Left ventricle myocardium inferior (tissue), 1 donor: ENCODE data around the gene SEZ6L. TPM values are rescaled to one million over a fixed set of nuclear protein-coding genes. Genes with fewer than 3 reads are reported as not detected.

ENCODE experiments used
- DNase-seq: peaks from one replicate; pipeline ENCODE4 v3.0.0-alpha.2; 2020
- H3K27ac ChIP-seq: fragments of 200-600 bp; replicated peaks from 2 replicates; pipeline ENCODE4 v1.8.0; 2021
- H3K27me3 ChIP-seq: fragments of 200-600 bp; 2 replicates; pipeline ENCODE4 v1.8.0; 2021; ENCODE audit warnings: low read depth
- H3K36me3 ChIP-seq: fragments of 200-600 bp; 2 replicates; pipeline ENCODE4 v1.8.0; 2021
- H3K4me1 ChIP-seq: fragments of 200-600 bp; 2 replicates; pipeline ENCODE4 v1.8.0; 2021
- H3K4me3 ChIP-seq: fragments of 200-600 bp; 2 replicates; pipeline ENCODE4 v1.8.0; 2021; ENCODE audit warnings: mild to moderate bottlenecking, moderate library complexity
- H3K9me3 ChIP-seq: fragments of 200-600 bp; replicated peaks from 2 replicates; pipeline ENCODE4 v1.8.0; 2021
- CTCF ChIP-seq: fragments of 200-600 bp; IDR thresholded peaks from 2 replicates; pipeline ENCODE4 v1.8.0; 2021; ENCODE audit warnings: antibody characterized with exemption, mild to moderate bottlenecking, borderline replicate concordance
- intact Hi-C: fragments of 100-400 bp; cut with micrococcal nuclease; formaldehyde crosslinking; loops from one replicate; pipeline ENCODE4 v1.11.0; 2022
- total RNA-seq: library from RNA; stranded (reverse); fragmentation: NEBNext Ultra II Directional; extraction: Animal tissue kit (Norgen Biotek cat#: 25700); gene quantifications from one replicate; pipeline ENCODE4 v1.2.1, GENCODE V29; 2021
- donor health status: DM: no; HTN: yes; CAD: no; lungs with severe emphysema.

Gene SEZ6L
- total RNA-seq, 1 donor from 2014 or later, result 0.16 TPM

- no peak for TF ChIP-seq CTCF
- Histone ChIP-seq H3K9me3 (peaks cover 9% of the 10 kb centered on the region), H3K4me1 (no peaks in the 10 kb centered on the region), H3K27me3 (peaks cover 91% of the 10 kb centered on the region), H3K4me3 (no peak overlapping the region), H3K27ac (no peak overlapping the region), H3K36me3 (no peaks in the 10 kb centered on the region)
- intact Hi-C loops, result no loop called here
- DNase-seq, result no peak
Observed at GRCh38 chr22:26342745-26343410, 173.6 kb downstream of the SEZ6L start.

GRCh38 chr22:26345496-26345895 lies 176.2 kb downstream of the SEZ6L start:
- Histone ChIP-seq H3K9me3 (peaks cover 12% of the 10 kb centered on the region), H3K27ac (no peak overlapping the region), H3K27me3 (peaks cover 69% of the 10 kb centered on the region), H3K4me1 (no peaks in the 10 kb centered on the region), H3K36me3 (no peaks in the 10 kb centered on the region), H3K4me3 (no peak overlapping the region)
- TF ChIP-seq CTCF, result no peak
- DNase-seq, result no peak
- intact Hi-C loops, result no loop called here

GRCh38 chr22:26348810-26349526 lies 179.7 kb downstream of the SEZ6L start:
- no peak overlapping the region for H3K4me3 ChIP-seq
- DNase-seq, result no peak
- no peaks in the 10 kb centered on the region for H3K36me3 ChIP-seq
- H3K4me1 ChIP-seq, result no peaks in the 10 kb centered on the region
- intact Hi-C loops, result no loop called here
- TF ChIP-seq CTCF, result no peak
- no peak overlapping the region for H3K27ac ChIP-seq
- H3K27me3 ChIP-seq, result peaks cover 57% of the 10 kb centered on the region
- peaks cover 12% of the 10 kb centered on the region for H3K9me3 ChIP-seq

GRCh38 chr22:26354707-26355106 lies 185.4 kb downstream of the SEZ6L start:
- Histone ChIP-seq H3K27me3 (peaks cover 66% of the 10 kb centered on the region), H3K9me3 (no peaks in the 10 kb centered on the region), H3K4me3 (no peak overlapping the region), H3K27ac (no peak overlapping the region), H3K4me1 (no peaks in the 10 kb centered on the region), H3K36me3 (no peaks in the 10 kb centered on the region)
- intact Hi-C loops, result no loop called here
- DNase-seq, result no peak
- TF ChIP-seq CTCF, result no peak

- DNase-seq, result no peak
- Histone ChIP-seq H3K4me1 (peaks cover 8% of the 10 kb centered on the region), H3K9me3 (no peaks in the 10 kb centered on the region), H3K27me3 (peaks cover 84% of the 10 kb centered on the region), H3K36me3 (no peaks in the 10 kb centered on the region), H3K4me3 (no peak overlapping the region), H3K27ac (no peak overlapping the region)
- intact Hi-C loops, result no loop called here
- no peak for TF ChIP-seq CTCF
Observed at GRCh38 chr22:26357281-26357680, 188.0 kb downstream of the SEZ6L start.
